Astrocyte (in vitro differentiated cells and primary cell): ENCODE data around the gene PTPRF. TPM values are rescaled to one million over a fixed set of nuclear protein-coding genes. Genes with fewer than 3 reads are reported as not detected.

ENCODE experiments used
- DNase-seq: peaks from one replicate; pipeline ENCODE4 v3.0.0-alpha.2; 2010; ENCODE audit warnings: low read depth
- FAIRE-seq: peaks from 2 replicates; lab custom pipeline; 2011; peaks lifted over from hg19 to GRCh38; lab: Jason Lieb, UNC
- H2AFZ ChIP-seq: 2 replicates; pipeline ENCODE4 v1.6.0; 2012; ENCODE audit warnings: low read depth, low read length, inconsistent platforms
- H3K27ac ChIP-seq: 2 replicates; pipeline ENCODE4 v1.5.1; 2011; ENCODE audit warnings: low read depth, low read length, inconsistent platforms
- H3K27me3 ChIP-seq: 2 replicates; pipeline ENCODE4 v1.6.0; 2011; ENCODE audit warnings: low read length, inconsistent platforms; ENCODE audit not compliant: insufficient read depth
- H3K36me3 ChIP-seq: 2 replicates; pipeline ENCODE4 v1.5.1; 2011; ENCODE audit warnings: low read length, inconsistent platforms; ENCODE audit not compliant: insufficient read depth
- H3K4me1 ChIP-seq: 2 replicates; pipeline ENCODE4 v1.5.1; 2011; ENCODE audit warnings: low read length, inconsistent platforms; ENCODE audit not compliant: insufficient read depth
- H3K4me2 ChIP-seq: 2 replicates; pipeline ENCODE4 v1.6.0; 2012; ENCODE audit warnings: low read length, inconsistent platforms
- H3K4me3 ChIP-seq: 2 replicates; pipeline ENCODE4 v1.5.1; 2011; ENCODE audit warnings: low read depth, mild to moderate bottlenecking, low read length, inconsistent platforms; ENCODE audit not compliant: insufficient read depth
- H3K79me2 ChIP-seq: 2 replicates; pipeline ENCODE4 v1.6.0; 2012; ENCODE audit warnings: mild to moderate bottlenecking, low read length, inconsistent platforms; ENCODE audit not compliant: insufficient read depth
- H3K9ac ChIP-seq: 2 replicates; pipeline ENCODE4 v1.6.0; 2012; ENCODE audit warnings: mild to moderate bottlenecking, low read length, inconsistent platforms
- H3K9me3 ChIP-seq: 2 replicates; pipeline ENCODE4 v1.5.1; 2012; ENCODE audit warnings: low read depth, mild to moderate bottlenecking, low read length, inconsistent platforms; ENCODE audit not compliant: insufficient read depth
- H4K20me1 ChIP-seq: 2 replicates; pipeline ENCODE4 v1.6.0; 2012; ENCODE audit warnings: low read length, inconsistent platforms; ENCODE audit not compliant: insufficient read depth
- H3K27ac Mint-ChIP-seq: one replicate; pipeline ENCODE4 v1.8.0; 2021; ENCODE audit warnings: mild to moderate bottlenecking, mixed read lengths; ENCODE audit not compliant: unreplicated experiment
- H3K27me3 Mint-ChIP-seq: one replicate; pipeline ENCODE4 v1.8.0; 2021; ENCODE audit warnings: low read depth, mixed read lengths; ENCODE audit not compliant: unreplicated experiment
- H3K36me3 Mint-ChIP-seq: one replicate; pipeline ENCODE4 v1.8.0; 2021; ENCODE audit warnings: low read depth, mixed read lengths; ENCODE audit not compliant: unreplicated experiment
- H3K4me1 Mint-ChIP-seq: one replicate; pipeline ENCODE4 v1.8.0; 2021; ENCODE audit warnings: low read depth, mixed read lengths; ENCODE audit not compliant: unreplicated experiment
- H3K4me3 Mint-ChIP-seq: one replicate; pipeline ENCODE4 v1.8.0; 2021; ENCODE audit warnings: mild to moderate bottlenecking, moderate library complexity, mixed read lengths; ENCODE audit not compliant: unreplicated experiment
- H3K9me3 Mint-ChIP-seq: one replicate; pipeline ENCODE4 v1.8.0; 2021; ENCODE audit warnings: mild to moderate bottlenecking, mixed read lengths; ENCODE audit not compliant: unreplicated experiment
- CTCF ChIP-seq: IDR thresholded peaks from 2 replicates; pipeline ENCODE4 v1.5.1; 2011; ENCODE audit warnings: low read depth, mild to moderate bottlenecking, inconsistent platforms, low read length, moderate library complexity; ENCODE audit not compliant: insufficient read depth
- EZH2 ChIP-seq: IDR thresholded peaks from 2 replicates; pipeline ENCODE4 v1.6.1; 2012; ENCODE audit warnings: mild to moderate bottlenecking, low read length, inconsistent platforms; ENCODE audit not compliant: insufficient read depth
- total RNA-seq: library from RNA; stranded (reverse); gene quantifications from 2 replicates; pipeline ENCODE4 v1.2.1, GENCODE V29; 2021

PTPRF gene
- total RNA-seq, 1 donor from 2014 or later: 275 TPM

GRCh38 chr1:43613075-43613942 lies 82.6 kb downstream of the PTPRF start:
- Histone ChIP-seq H3K27me3 (no peaks in the 10 kb centered on the region), H4K20me1 (no peaks in the 10 kb centered on the region), H3K4me3 (no peak overlapping the region), H3K9me3 (no peaks in the 10 kb centered on the region), H3K27ac (no peak overlapping the region), H3K79me2 (no peaks in the 10 kb centered on the region), H3K4me1 (no peaks in the 10 kb centered on the region), H3K4me2 (no peak overlapping the region), H2AFZ (no peak overlapping the region), H3K9ac (no peak overlapping the region), H3K36me3 (peaks cover 12% of the 10 kb centered on the region)
- Mint-ChIP-seq H3K4me3 (no peak overlapping the region), H3K9me3 (no peaks in the 10 kb centered on the region), H3K36me3 (peaks cover 37% of the 10 kb centered on the region), H3K27ac (no peak overlapping the region), H3K27me3 (no peaks in the 10 kb centered on the region), H3K4me1 (no peaks in the 10 kb centered on the region)
- FAIRE-seq (no peak), DNase-seq (no peak)
- TF ChIP-seq CTCF (no peak), EZH2 (no peak)

- H3K4me1 ChIP-seq: no peaks in the 10 kb centered on the region
- H3K27ac Mint-ChIP-seq: no peak overlapping the region
- H3K27me3 ChIP-seq: no peaks in the 10 kb centered on the region
- peaks cover 33% of the 10 kb centered on the region for H3K36me3 Mint-ChIP-seq
- TF ChIP-seq EZH2 (no peak), CTCF (no peak)
- H3K4me3 ChIP-seq: no peak overlapping the region
- no peaks in the 10 kb centered on the region for H3K79me2 ChIP-seq
- H3K9me3 Mint-ChIP-seq: no peaks in the 10 kb centered on the region
- H3K4me3 Mint-ChIP-seq: no peak overlapping the region
- H4K20me1 ChIP-seq: no peaks in the 10 kb centered on the region
- no peak overlapping the region for H3K4me2 ChIP-seq
- H3K9me3 ChIP-seq: no peaks in the 10 kb centered on the region
- H3K9ac ChIP-seq: no peak overlapping the region
- H3K27me3 Mint-ChIP-seq: no peaks in the 10 kb centered on the region
- DNase-seq: no peak
- H2AFZ ChIP-seq: no peak overlapping the region
- FAIRE-seq: no peak
- H3K36me3 ChIP-seq: peaks cover 16% of the 10 kb centered on the region
- no peak overlapping the region for H3K27ac ChIP-seq
- no peaks in the 10 kb centered on the region for H3K4me1 Mint-ChIP-seq
Observed at GRCh38 chr1:43614211-43614610, 83.5 kb downstream of the PTPRF start.

GRCh38 chr1:43614891-43615290 lies 84.2 kb downstream of the PTPRF start:
- Histone ChIP-seq H2AFZ (no peak overlapping the region), H3K36me3 (peaks cover 16% of the 10 kb centered on the region), H3K9ac (no peak overlapping the region), H3K4me2 (no peak overlapping the region), H3K27ac (no peak overlapping the region), H3K79me2 (no peaks in the 10 kb centered on the region), H3K4me1 (no peaks in the 10 kb centered on the region), H4K20me1 (no peaks in the 10 kb centered on the region), H3K27me3 (no peaks in the 10 kb centered on the region), H3K9me3 (no peaks in the 10 kb centered on the region), H3K4me3 (no peak overlapping the region)
- DNase-seq (no peak), FAIRE-seq (no peak)
- Mint-ChIP-seq H3K9me3 (no peaks in the 10 kb centered on the region), H3K27me3 (no peaks in the 10 kb centered on the region), H3K4me1 (no peaks in the 10 kb centered on the region), H3K27ac (no peak overlapping the region), H3K4me3 (no peak overlapping the region), H3K36me3 (peaks cover 34% of the 10 kb centered on the region)
- TF ChIP-seq EZH2: no peak
- no peak for TF ChIP-seq CTCF
